IMR-90 (cell line): ENCODE measurements around the gene PTPN3. TPM values are rescaled to one million over a fixed set of nuclear protein-coding genes. Genes with fewer than 3 reads are reported as not detected.

Experiments
- ATAC-seq: fragments of 200-7000 bp; cut with Tn5 transposase; 2 replicates; pipeline ENCODE4 v1.9.1; 2020; ENCODE audit warnings: low read depth, mild to moderate bottlenecking, moderate library complexity
- BruUV-seq: library from RNA; stranded (reverse); fragments of 400-500 nt; replicated peaks from 2 replicates; lab custom pipeline; 2021; lab: Mats Ljungman, UMichigan
- CTCF ChIA-PET: fragments of 300-600 bp; formaldehyde crosslinking; extraction: SDS; loops from one replicate; lab custom pipeline; 2021; ENCODE audit warnings: antibody characterized with exemption; lab: Yijun Ruan, JAX
- POLR2A ChIA-PET: fragments of 300-600 bp; sonication (Branson Sonifier 250); formaldehyde crosslinking; loops from one replicate; lab custom pipeline; 2022; ENCODE audit warnings: antibody characterized with exemption; ENCODE audit not compliant: unreplicated experiment; lab: Charles Lee
- DNase-seq: peaks from one replicate; pipeline ENCODE4 v3.0.0; 2013
- H2AFZ ChIP-seq: replicated peaks from 2 replicates; pipeline ENCODE3; 2013; ENCODE audit warnings: low read length, mild to moderate bottlenecking; ENCODE audit not compliant: poor library complexity
- H2AK5ac ChIP-seq: 2 replicates; pipeline ENCODE4 v1.6.1; 2013; ENCODE audit warnings: low read depth, low read length, inconsistent platforms
- H2AK9ac ChIP-seq: replicated peaks from 2 replicates; pipeline ENCODE3; 2013; ENCODE audit warnings: mild to moderate bottlenecking, low read depth, low read length, moderate library complexity; ENCODE audit not compliant: poor library complexity
- H2BK120ac ChIP-seq: 2 replicates; pipeline ENCODE4 v1.6.1; 2013; ENCODE audit warnings: low read depth, low read length, inconsistent platforms
- H2BK15ac ChIP-seq: 3 replicates; pipeline ENCODE4 v1.6.1; 2013; ENCODE audit warnings: low read depth, low read length, inconsistent platforms
- H2BK20ac ChIP-seq: 2 replicates; pipeline ENCODE4 v1.6.1; 2013; ENCODE audit warnings: low read depth, mild to moderate bottlenecking, inconsistent platforms, low read length, moderate library complexity
- H2BK5ac ChIP-seq: 2 replicates; pipeline ENCODE4 v1.6.1; 2013; ENCODE audit warnings: mild to moderate bottlenecking, low read depth, low read length, inconsistent platforms; ENCODE audit not compliant: poor library complexity, severe bottlenecking
- H3K14ac ChIP-seq: replicated peaks from 2 replicates; pipeline ENCODE4 v1.6.1; 2013; ENCODE audit warnings: low read depth, low read length, inconsistent platforms
- H3K18ac ChIP-seq: 2 replicates; pipeline ENCODE4 v1.6.1; 2013; ENCODE audit warnings: low read depth, low read length, control low read depth
- H3K23ac ChIP-seq: 2 replicates; pipeline ENCODE4 v1.6.1; 2013; ENCODE audit warnings: low read depth, low read length, inconsistent platforms
- H3K27ac ChIP-seq: 2 replicates; pipeline ENCODE4 v1.5.1; 2013; ENCODE audit warnings: mild to moderate bottlenecking, control low read depth, low read length; ENCODE audit not compliant: insufficient read depth
- H3K27me3 ChIP-seq: 2 replicates; pipeline ENCODE4 v1.6.1; 2013; ENCODE audit warnings: low read length; ENCODE audit not compliant: control insufficient read depth, insufficient read depth
- H3K36me3 ChIP-seq: 2 replicates; pipeline ENCODE4 v1.6.1; 2013; ENCODE audit warnings: low read length, mixed read lengths; ENCODE audit not compliant: control insufficient read depth, insufficient read depth
- H3K4ac ChIP-seq: 2 replicates; pipeline ENCODE4 v1.6.1; 2013; ENCODE audit warnings: low read depth, low read length, inconsistent platforms
- H3K4me1 ChIP-seq: 2 replicates; pipeline ENCODE4 v1.6.1; 2013; ENCODE audit warnings: low read length, mixed read lengths; ENCODE audit not compliant: control insufficient read depth, insufficient read depth
- H3K4me2 ChIP-seq: 2 replicates; pipeline ENCODE4 v1.6.1; 2013; ENCODE audit warnings: low read depth, mild to moderate bottlenecking, control low read depth, low read length, moderate library complexity
- H3K4me3 ChIP-seq: 2 replicates; pipeline ENCODE4 v1.5.1; 2013; ENCODE audit warnings: low read depth, mild to moderate bottlenecking, control low read depth, low read length, moderate library complexity; ENCODE audit not compliant: insufficient read depth
- H3K56ac ChIP-seq: 2 replicates; pipeline ENCODE4 v1.6.1; 2013; ENCODE audit warnings: low read length, inconsistent platforms; ENCODE audit not compliant: insufficient read depth; ENCODE audit errors: extremely low read depth
- H3K79me1 ChIP-seq, 2 experiments: 2 replicates each; pipeline ENCODE4 v1.6.1; 2013; ENCODE audit warnings: low read length in 2 of 2, inconsistent platforms in 1 of 2, low read depth in 1 of 2
- H3K9ac ChIP-seq: 2 replicates; pipeline ENCODE4 v1.6.1; 2013; ENCODE audit warnings: low read depth, low read length, control low read depth
- H3K9me1 ChIP-seq: 2 replicates; pipeline ENCODE4 v1.6.1; 2013; ENCODE audit warnings: low read length, inconsistent platforms; ENCODE audit not compliant: insufficient read depth
- H3K9me3 ChIP-seq: 2 replicates; pipeline ENCODE4 v1.6.1; 2013; ENCODE audit warnings: low read length; ENCODE audit not compliant: control insufficient read depth, insufficient read depth
- H4K20me1 ChIP-seq: 2 replicates; pipeline ENCODE4 v1.6.1; 2013; ENCODE audit warnings: low read length, inconsistent platforms; ENCODE audit not compliant: insufficient read depth
- H4K5ac ChIP-seq: 2 replicates; pipeline ENCODE4 v1.6.1; 2013; ENCODE audit warnings: mild to moderate bottlenecking, low read depth, low read length, control low read depth
- H4K8ac ChIP-seq, 2 experiments: 2 replicates each; pipeline ENCODE4 v1.6.1; 2013; ENCODE audit warnings: low read depth in 2 of 2, low read length in 2 of 2, control low read depth in 1 of 2, inconsistent platforms in 1 of 2
- H4K91ac ChIP-seq: 2 replicates; pipeline ENCODE4 v1.6.1; 2013; ENCODE audit warnings: low read depth, low read length, inconsistent platforms; ENCODE audit not compliant: insufficient read depth
- MAZ ChIP-seq: IDR thresholded peaks from 2 replicates; pipeline ENCODE4 v1.6.1; 2012; ENCODE audit warnings: low read depth, mild to moderate bottlenecking, low read length, improper control_type of control experiment, moderate library complexity, borderline replicate concordance
- MXI1 ChIP-seq: IDR thresholded peaks from 2 replicates; pipeline ENCODE4 v1.6.1; 2012; ENCODE audit warnings: low read depth, mild to moderate bottlenecking, low read length, moderate library complexity, borderline replicate concordance
- RAD21 ChIP-seq: IDR thresholded peaks from 2 replicates; pipeline ENCODE4 v1.6.1; 2012; ENCODE audit warnings: low read length, improper control_type of control experiment
- WGBS, 2 experiments: methylation state at CpG; one replicate each; pipeline versions ENCODE4 v1.1.5 to v1.1.7; 2013; ENCODE audit warnings: missing lambda C conversion rate in 2 of 2; ENCODE audit not compliant: insufficient read length in 1 of 2; ENCODE audit errors: extremely low coverage in 2 of 2; 5-methylcytosine and 5-hydroxymethylcytosine counted together
- dilution Hi-C: fragments of 300-500 bp; cut with HindIII; formaldehyde crosslinking; loops from one replicate; pipeline ENCODE4 v1.14.3; 2018; ENCODE audit warnings: low sequenced_read_pairs; ENCODE audit not compliant: unreplicated experiment
- in situ Hi-C: fragments of 300-500 bp; cut with MboI; formaldehyde crosslinking; loops from 3 replicates; pipeline ENCODE4 v1.14.3; 2019; ENCODE audit warnings: low sequenced_read_pairs, inconsistent platforms, mixed read lengths
- intact Hi-C: fragments of 100-400 bp; cut with micrococcal nuclease; formaldehyde crosslinking; loops from 2 replicates; pipeline ENCODE4 v1.10.0; 2022
- polyA plus RNA-seq, 3 experiments: library from polyadenylated mRNA; depleted of rRNA; stranded (reverse); fragments of >200 nt; gene quantifications; 2 replicates each; pipeline ENCODE4 v1.2.3, GENCODE V29; 2012; ENCODE audit warnings: low replicate concordance in 1 of 3
- total RNA-seq: library from RNA; depleted of rRNA; stranded (reverse); fragments of >200 nt; gene quantifications from 2 replicates; pipeline ENCODE4 v1.2.3, GENCODE V29; 2012

Gene PTPN3
- total and polyA plus RNA-seq, 2 of the 4 experiments (the other 2 are of a cell fraction) = 0.72 to 0.89 TPM

- Histone ChIP-seq H2BK15ac (no peak overlapping the region), H3K9me1 (peaks cover 4% of the 10 kb centered on the region; the same call in 1 of the 2 replicates), H3K14ac (no peak overlapping the region), H3K79me1 (no peaks in the 10 kb centered on the region; a peak in 1 of 4 replicates), H3K4me1 (no peaks in the 10 kb centered on the region), H4K91ac (no peak overlapping the region), H2AFZ (no peak overlapping the region), H3K9ac (no peak overlapping the region), H3K23ac (no peak overlapping the region), H4K8ac (no peak overlapping the region), H2AK9ac (no peak overlapping the region), H3K18ac (no peak overlapping the region), H2BK20ac (no peak overlapping the region), H3K4ac (no peak overlapping the region), H4K5ac (no peak overlapping the region), H3K56ac (no peak overlapping the region), H3K36me3 (no peaks in the 10 kb centered on the region), H4K20me1 (no peaks in the 10 kb centered on the region), H2AK5ac (no peak overlapping the region), H3K27me3 (peaks cover 41% of the 10 kb centered on the region), H2BK120ac (no peak overlapping the region), H3K4me3 (no peak overlapping the region), H2BK5ac (no peak overlapping the region), H3K27ac (no peak overlapping the region), H3K4me2 (no peak overlapping the region), H3K9me3 (no peaks in the 10 kb centered on the region; the same call in 1 of the 2 replicates)
- dilution Hi-C loops = no loop called here
- in situ Hi-C loops = no loop called here
- intact Hi-C loops = no loop called here
- WGBS, 2 experiments = 79% methylated on average over 3 of the region's 6 CpGs; no CpG with 5 or more reads in 1 of the 2 experiments
- BruUV-seq = no TSS peak
- no peak for ATAC-seq
- ChIA-PET CTCF (no interaction called here), POLR2A (no interaction called here)
- no peak for TF ChIP-seq RAD21
- TF ChIP-seq MXI1 = no peak
- no peak for TF ChIP-seq MAZ
- DNase-seq = no peak
Measured at GRCh38 chr9:109493648-109494047, 4.5 kb downstream of the PTPN3 start.
